ENCODE measurements around the gene DPH7.
"Not testable (repeated sequence)": the region's sequence is repeated elsewhere in the genome, so short reads cannot be mapped to it uniquely, and the experiment has no call there.

The DPH7 gene
- 3.3 to 14.3 (median 8.3) reads per million in 17 experiments for total RNA-seq

- DNase-seq: peak; percentile 96 to 99 (median 98)
Measured at GRCh38 chr9:137578518-137579258, at the start of gene DPH7. Gene DPH7 (minus strand): TSS chr9:137578925. CDS start chr9:137578777, 148 bp downstream.

GRCh38 chr9:137627406-137627805 is 48.7 kb upstream of the DPH7 start:
- not testable (repeated sequence) for DNase-seq

DNA sequence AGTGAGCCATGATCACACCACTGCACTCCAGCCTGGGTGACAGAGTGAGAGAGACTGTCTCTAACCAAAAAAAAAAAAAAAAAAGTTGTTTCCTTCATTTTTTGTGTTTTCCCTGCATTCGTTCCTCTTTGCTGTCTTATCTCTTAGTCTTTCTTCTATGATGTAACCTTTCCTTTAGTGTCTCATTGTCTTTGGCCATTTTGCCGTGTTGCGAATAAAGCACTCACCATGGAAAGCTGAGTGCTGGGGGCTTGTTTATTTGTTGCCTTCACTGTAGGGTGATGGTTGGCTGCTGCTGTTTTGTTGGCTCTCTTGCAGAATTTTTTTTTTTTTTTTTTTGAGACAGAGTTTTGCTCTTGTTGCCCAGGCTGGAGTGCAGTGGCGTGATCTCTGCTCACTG is 47.7 kb upstream of the DPH7 start:
- DNase-seq: no peak

DNA sequence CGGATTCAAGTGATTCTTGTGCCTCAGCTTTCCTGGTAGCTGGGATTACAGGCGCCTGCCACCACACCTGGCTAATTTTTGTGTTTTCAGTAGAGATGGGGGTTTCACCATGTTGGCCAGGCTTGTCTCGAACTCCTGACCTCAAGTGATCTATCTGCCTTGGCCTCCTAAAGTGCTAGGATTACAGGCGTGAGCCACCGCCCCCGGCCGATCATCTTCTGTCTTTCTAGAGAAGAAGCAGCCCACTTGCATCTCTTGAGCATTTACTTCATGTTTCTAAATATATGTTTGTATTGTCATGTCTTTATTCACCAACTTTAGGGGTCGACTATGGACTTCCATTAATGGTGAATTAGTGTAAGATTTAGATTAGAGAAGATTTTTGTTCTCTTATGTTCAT is 43.5 kb upstream of the DPH7 start:
- DNase-seq: peak in 1 of 4 experiments; percentile 53

GRCh38 chr9:137621131-137621757 is 42.5 kb upstream of the DPH7 start:
- no peak for DNase-seq

- no peak for DNase-seq
Measured at GRCh38 chr9:137620581-137620980, 41.9 kb upstream of the DPH7 start.

DNA sequence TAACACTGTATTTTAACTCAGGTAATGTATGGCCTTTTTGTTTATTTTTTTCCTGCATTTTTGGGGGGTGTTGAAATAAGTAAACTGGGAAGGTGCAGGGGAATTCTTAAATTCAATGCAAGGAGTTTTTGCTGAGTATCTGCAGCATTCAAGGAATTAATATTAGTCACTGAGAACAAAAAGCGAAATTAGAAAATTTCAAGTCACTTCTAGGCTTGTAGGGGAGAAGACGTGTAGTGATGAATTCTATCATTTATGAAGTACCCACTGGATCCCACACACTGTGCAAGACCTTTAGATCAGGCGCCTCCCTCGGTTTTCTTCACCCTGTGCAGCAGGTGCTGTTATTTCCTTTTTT is 41.3 kb upstream of the DPH7 start:
- DNase-seq: no peak

DNA sequence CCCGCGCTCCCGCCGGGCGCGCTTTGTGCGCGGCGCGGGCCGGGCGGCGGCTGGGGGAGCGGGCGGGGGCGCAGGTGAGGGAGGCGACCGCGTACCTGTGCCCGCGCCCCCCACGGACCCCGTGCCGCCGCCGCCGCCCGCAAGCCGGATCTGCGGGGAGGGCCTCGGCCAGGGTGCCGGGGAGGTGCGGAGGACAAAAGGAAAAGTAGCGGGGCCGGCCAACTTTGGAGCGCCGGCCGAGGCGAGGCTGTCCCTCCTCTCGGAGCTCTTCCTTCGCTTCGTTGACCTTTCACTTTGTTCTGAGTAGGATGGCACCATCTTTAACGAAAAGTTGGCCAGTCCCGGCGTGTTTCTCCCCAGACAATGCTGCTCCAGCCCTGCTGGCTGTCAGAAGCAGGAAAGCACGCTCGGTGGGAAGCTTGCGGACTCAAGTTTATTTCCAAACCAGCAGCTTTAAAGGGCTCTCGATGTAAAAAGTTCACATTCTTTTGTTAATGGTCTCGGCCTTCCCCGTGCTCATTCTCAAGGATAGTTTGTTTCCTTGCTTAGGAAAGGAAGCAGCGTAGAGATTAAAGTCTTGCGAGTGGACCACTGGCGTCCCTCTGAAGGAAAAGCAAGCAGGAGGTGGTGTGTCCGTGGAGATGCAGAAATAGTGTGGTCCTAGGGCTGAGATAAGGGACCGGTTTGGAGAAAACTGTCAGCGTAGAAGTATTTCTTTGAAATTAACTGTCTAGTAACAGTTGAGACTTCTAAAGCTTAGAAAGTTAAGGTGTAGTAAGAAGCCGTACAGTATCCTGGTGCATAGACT is 40.7 kb upstream of the DPH7 start:
- DNase-seq: peak; percentile 40 to 64 (median 56)

DNA sequence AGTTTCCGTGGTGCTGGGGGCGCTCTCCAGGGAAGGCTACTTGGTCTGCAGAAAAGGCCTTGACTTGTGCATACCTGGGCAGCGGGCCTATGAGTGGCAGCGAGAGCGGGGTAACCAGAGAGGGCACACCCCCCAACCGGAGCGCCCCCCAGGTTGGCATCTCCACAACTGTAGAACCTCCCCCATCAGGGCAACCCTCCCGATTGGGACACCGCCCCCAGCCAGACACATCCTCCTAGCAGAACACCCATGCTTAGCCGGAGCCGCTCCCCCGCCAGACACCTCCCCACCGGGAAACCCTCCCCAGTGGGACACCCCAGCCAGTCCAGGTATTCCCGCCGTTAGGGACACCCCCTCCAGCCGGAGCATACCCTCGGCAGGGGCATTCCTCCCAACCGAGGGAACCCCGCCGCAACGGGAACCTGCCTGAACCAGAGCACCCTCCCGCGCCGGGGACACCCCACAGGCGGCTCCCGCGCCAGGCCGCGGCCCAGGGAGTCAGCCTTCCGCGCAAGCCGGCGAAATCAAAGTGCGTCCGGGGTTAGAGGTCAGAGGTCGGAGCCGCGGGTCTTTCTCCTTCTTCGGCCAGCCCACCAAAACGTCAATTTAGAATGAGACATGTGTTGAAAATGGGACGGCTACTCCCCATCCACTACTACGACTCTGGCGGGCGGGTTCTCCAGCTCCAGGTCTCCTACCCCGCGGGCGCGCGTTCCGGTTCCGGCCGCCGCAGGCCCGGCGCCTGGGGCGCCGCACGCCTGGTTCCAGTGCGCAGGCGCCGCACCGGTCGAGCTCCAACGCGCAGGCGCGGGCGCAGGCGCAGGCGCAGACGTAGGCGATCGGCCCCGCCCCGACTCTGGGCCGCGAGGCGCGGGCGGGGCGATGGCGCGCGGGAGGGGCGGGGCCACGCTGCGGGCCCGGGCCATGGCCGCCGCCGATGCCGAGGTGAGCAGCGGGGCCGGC is 39.7 kb upstream of the DPH7 start, which contains the start of gene EHMT1:
EHMT1 (plus strand) TSS at position 901 of the 963 bp plus-strand sequence; CDS start at position 925, 24 bp downstream.
- peak; percentile 95 to 99 (median 98) for DNase-seq

- no peak for DNase-seq
Measured at GRCh38 chr9:137615387-137615871, 36.7 kb upstream of the DPH7 start.

- no peak for DNase-seq
Measured at GRCh38 chr9:137614631-137615386, 36.1 kb upstream of the DPH7 start.

DNA sequence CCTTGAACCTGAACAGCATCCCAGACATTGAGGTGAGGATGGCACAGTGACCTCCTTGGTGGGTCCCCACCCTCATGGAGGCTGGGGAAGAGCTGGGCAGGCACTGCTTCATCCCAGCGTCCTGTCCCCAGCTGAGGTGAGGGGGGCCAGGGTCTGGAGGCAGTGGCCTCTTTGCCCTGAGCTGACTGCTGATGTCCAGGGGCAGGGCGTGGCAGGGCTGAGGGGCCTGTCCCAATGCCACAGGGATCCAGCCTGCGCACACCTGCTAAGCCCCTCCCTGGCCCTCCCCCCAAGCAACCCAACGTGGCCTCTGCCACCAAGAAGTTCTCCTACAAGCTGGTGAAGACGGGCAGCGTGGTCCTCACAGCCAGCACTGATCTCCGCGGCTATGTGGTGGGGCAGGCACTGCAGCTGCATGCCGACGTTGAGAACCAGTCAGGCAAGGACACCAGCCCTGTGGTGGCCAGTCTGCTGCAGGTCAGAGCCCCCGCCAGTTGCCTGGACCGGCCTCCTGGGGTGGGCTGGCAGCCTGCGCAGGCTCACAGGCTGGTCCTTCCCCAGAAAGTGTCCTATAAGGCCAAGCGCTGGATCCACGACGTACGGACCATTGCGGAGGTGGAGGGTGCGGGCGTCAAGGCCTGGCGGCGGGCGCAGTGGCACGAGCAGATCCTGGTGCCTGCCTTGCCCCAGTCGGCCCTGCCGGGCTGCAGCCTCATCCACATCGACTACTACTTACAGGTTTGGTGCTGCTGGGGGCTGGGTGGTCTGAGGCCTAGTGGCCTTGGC is 35.2 kb upstream of the DPH7 start:
- DNase-seq: no peak

GRCh38 chr9:137613259-137613658 is 34.5 kb upstream of the DPH7 start:
- no peak for DNase-seq

- no peak for DNase-seq
Measured at GRCh38 chr9:137612741-137613142, 34.0 kb upstream of the DPH7 start.

- DNase-seq: peak in 1 of 4 experiments; percentile 36
Measured at GRCh38 chr9:137611623-137612609, 33.2 kb upstream of the DPH7 start.

DNA sequence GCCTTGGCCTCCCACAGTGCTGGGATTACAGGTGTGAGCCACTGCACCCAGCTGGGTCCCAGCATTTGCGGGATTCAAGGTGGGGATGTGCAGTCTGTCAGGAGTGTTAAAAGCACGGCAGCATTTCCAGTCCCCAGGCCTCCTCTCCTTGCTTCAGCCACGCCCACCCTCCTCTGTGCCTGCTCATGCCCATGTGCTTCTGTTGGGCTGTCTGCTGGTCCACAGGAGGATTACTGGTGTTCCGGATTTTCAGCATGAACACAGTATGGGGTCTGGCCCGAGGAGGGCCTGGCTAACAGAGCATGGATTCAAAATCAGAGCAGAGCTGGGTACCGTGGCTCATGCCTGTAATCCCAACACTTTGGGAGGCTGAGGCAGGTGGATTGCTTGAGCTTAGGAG is 32.2 kb upstream of the DPH7 start:
- DNase-seq: no peak

DNA sequence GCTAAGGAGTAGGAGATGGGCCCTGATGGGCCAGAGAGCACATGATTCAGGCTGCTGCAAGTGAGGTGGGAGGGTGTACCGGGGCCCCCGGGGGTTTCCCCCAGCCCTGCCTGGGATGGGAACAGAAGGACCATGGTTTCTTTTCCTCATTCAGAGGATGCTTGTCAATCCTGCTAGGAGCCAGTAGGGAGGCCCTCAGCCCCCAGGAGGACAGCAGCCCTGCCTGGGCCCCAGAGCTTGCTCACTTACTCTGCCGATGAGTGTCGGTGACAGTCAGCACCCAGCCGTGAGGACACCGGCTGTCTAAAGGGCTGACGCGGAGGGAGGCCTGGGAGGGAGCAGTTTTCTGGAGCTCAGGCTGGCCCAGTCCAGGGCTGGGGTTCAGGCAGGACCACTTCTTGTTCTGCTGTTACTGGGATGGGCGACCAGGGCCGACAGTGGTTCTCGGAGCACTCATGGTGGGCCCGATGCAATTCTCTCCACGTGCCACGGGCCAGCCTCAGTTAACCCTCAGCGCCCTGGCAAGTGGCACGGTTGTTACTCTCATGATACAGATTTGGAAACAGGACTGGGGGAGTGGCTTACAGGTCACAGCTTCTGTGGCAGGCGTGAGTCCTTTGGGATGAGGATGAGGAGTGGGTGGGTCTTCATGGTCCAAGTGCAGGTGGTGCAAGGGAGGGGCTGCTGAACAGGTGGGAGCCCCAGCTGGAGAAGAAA is 28.6 kb upstream of the DPH7 start:
- DNase-seq: peak in 3 of 4 experiments; percentile 42 to 51 (median 50)

DNA sequence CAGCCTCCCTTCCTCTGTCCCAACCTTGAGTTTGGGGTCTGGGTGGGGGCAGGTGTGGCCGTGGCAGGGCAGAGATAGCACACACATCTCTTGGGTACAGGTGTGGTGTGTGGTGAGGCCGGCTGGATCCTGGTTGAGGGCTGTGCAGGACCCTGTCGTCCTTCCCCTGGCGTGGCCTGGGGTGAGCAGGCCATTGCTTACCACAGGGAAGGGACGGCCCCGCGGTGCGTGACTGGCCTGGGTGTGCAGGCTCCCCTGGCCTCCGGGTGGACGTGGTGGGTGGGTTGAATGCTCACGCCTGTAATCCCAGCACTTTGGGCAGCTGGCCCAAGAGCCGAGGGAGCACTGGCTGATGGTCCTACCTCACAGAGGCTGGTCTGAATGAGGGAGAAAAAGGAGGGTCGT is 28.0 kb upstream of the DPH7 start:
- DNase-seq: peak in 2 of 4 experiments; percentile 31 to 57
